Ishikawa (cell line): ENCODE data around the gene ADCY5.

Source experiments
- EP300 ChIP-seq: IDR thresholded peaks from 2 replicates; pipeline ENCODE4 v1.6.1; 2012; ENCODE audit warnings: borderline replicate concordance
- FOXM1 ChIP-seq: IDR thresholded peaks from 2 replicates; pipeline ENCODE4 v1.6.1; 2012; ENCODE audit warnings: low read depth, borderline replicate concordance
- TAF1 ChIP-seq: IDR thresholded peaks from 2 replicates; pipeline ENCODE4 v1.6.1; 2012; ENCODE audit warnings: low read depth, mild to moderate bottlenecking
- TEAD4 ChIP-seq: IDR thresholded peaks from 2 replicates; pipeline ENCODE4 v1.6.1; 2012
- ZBTB7A ChIP-seq: IDR thresholded peaks from 2 replicates; pipeline ENCODE4 v1.6.1; 2012; ENCODE audit warnings: low read depth

GRCh38 chr3:123399653-123400052 is 49.2 kb downstream of the ADCY5 start:
- TF ChIP-seq TAF1 (no peak), EP300 (no peak), TEAD4 (no peak), FOXM1 (no peak), ZBTB7A (no peak)
